ENCODE measurements around the gene SCG5. TPM values are rescaled to one million over a fixed set of nuclear protein-coding genes. Genes with fewer than 3 reads are reported as not detected.

Gene SCG5
- total and polyA plus RNA-seq, 2 donors (not counting 1 experiment from before 2014, with no cell fraction given) = 0.18 TPM; not detected in 1

GRCh38 chr15:32659340-32660155 lies 18.0 kb downstream of the SCG5 start:
- no peak overlapping the region for H2AFZ ChIP-seq (ENCODE audit: insufficient read depth, low read depth, low read length, poor library complexity, severe bottlenecking)
- ATAC-seq (ENCODE audit: low read depth) (no peak), DNase-seq (no peak)
- no peak overlapping the region for H3K9ac ChIP-seq (ENCODE audit: low read length)
- ChIA-PET CTCF (interaction anchor here (0.9 to 5.1 kb wide), 8 partner anchors 10 to 337 kb away, joined by 3 to 37 read pairs (median 8); no protein-coding TSS in a partner anchor), POLR2A (no interaction called here)
- H3K9me3 Mint-ChIP-seq (ENCODE audit: insufficient read depth) = no peaks in the 10 kb centered on the region
- no peak overlapping the region for H3K27ac Mint-ChIP-seq
- intact Hi-C loops (cut with micrococcal nuclease) = loop anchor here (10.0 kb wide), 1 partner anchor 185 kb away; no protein-coding TSS in a partner anchor
- H3K36me3 ChIP-seq (replicated peaks in 1 of 2; ENCODE audit: control extremely low read depth in 1 of 2, control insufficient read depth in 1 of 2, extremely low read depth in 1 of 2, insufficient read depth in 2 of 2, low read length in 1 of 2) = no peaks in the 10 kb centered on the region
- H3K4me3 Mint-ChIP-seq = no peak overlapping the region
- peaks cover 3% of the 10 kb centered on the region for H3K4me1 Mint-ChIP-seq
- H3K27ac ChIP-seq (ENCODE audit: low read length in 2 of 2) = no peak overlapping the region
- no peak overlapping the region for H3K4me3 ChIP-seq (ENCODE audit: control extremely low read depth in 1 of 5, extremely low read depth in 1 of 5, insufficient read depth in 1 of 5, low read depth in 2 of 5, low read length in 4 of 5)
- TF ChIP-seq EZH2 (IDR thresholded peaks at IDR 0.05; ENCODE audit: borderline replicate concordance, insufficient read depth, low read depth, low read length, poor library complexity, severe bottlenecking) = no peak
- TF ChIP-seq, protein P1, sequence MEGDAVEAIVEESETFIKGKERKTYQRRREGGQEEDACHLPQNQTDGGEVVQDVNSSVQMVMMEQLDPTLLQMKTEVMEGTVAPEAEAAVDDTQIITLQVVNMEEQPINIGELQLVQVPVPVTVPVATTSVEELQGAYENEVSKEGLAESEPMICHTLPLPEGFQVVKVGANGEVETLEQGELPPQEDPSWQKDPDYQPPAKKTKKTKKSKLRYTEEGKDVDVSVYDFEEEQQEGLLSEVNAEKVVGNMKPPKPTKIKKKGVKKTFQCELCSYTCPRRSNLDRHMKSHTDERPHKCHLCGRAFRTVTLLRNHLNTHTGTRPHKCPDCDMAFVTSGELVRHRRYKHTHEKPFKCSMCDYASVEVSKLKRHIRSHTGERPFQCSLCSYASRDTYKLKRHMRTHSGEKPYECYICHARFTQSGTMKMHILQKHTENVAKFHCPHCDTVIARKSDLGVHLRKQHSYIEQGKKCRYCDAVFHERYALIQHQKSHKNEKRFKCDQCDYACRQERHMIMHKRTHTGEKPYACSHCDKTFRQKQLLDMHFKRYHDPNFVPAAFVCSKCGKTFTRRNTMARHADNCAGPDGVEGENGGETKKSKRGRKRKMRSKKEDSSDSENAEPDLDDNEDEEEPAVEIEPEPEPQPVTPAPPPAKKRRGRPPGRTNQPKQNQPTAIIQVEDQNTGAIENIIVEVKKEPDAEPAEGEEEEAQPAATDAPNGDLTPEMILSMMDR (IDR thresholded peaks at IDR 0.05) = no peak
- H3K9me3 ChIP-seq (ENCODE audit: control extremely low read depth in 1 of 3, control insufficient read depth in 2 of 3, insufficient read depth in 1 of 3, low read length in 2 of 3) = no peaks in the 10 kb centered on the region
- H4K20me1 ChIP-seq (ENCODE audit: control insufficient read depth, insufficient read depth, low read length, poor library complexity, severe bottlenecking) = no peaks in the 10 kb centered on the region
- 86% methylated on average over 4 of the region's 6 CpGs for WGBS (ENCODE audit: insufficient coverage)
- H3K79me2 ChIP-seq (ENCODE audit: control insufficient read depth, insufficient read depth, low read length) = no peaks in the 10 kb centered on the region
- H3K27me3 Mint-ChIP-seq = no peaks in the 10 kb centered on the region
- H3K4me2 ChIP-seq (replicated peaks; ENCODE audit: low read depth, low read length, poor library complexity, severe bottlenecking) = no peak overlapping the region
- H3K27me3 ChIP-seq (replicated peaks in 1 of 4; ENCODE audit: control extremely low read depth in 1 of 4, control insufficient read depth in 3 of 4, insufficient read depth in 4 of 4, low read length in 3 of 4) = no peaks in the 10 kb centered on the region
- no peaks in the 10 kb centered on the region for H3K4me1 ChIP-seq (ENCODE audit: control insufficient read depth in 2 of 2, insufficient read depth in 2 of 2, low read length in 2 of 2)

DNA sequence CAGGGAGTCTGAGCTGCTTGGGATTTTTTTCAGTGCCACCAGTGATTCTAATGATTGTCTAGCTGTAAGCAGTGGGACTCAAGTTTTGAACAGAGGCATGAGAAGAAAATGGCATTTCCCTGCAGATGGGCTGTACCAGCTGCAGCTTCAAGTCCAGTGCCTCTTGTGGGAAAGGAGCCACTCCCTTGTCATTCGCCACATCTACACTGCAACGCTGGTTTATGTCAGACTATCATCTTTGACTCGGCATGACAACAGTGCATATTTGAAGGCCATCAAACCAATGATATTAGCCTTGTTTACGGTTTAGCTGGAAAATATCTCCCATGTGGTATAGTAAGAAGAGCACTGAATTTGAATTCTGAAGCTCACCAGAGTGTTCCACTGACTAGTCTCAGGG lies 22.2 kb downstream of the SCG5 start:
- H3K9ac ChIP-seq (ENCODE audit: low read length) = no peak overlapping the region
- no peak overlapping the region for H3K4me3 Mint-ChIP-seq
- TF ChIP-seq, protein P1 (IDR thresholded peaks at IDR 0.05) = no peak
- no peak for TF ChIP-seq EZH2 (IDR thresholded peaks at IDR 0.05; ENCODE audit: borderline replicate concordance, insufficient read depth, low read depth, low read length, poor library complexity, severe bottlenecking)
- H3K27ac Mint-ChIP-seq = no peak overlapping the region
- no peak for ATAC-seq (ENCODE audit: low read depth)
- intact Hi-C loops (cut with micrococcal nuclease) = loop anchor here (10.0 kb wide), 1 partner anchor 181 kb away; no protein-coding TSS in a partner anchor
- H3K4me3 ChIP-seq (ENCODE audit: control extremely low read depth in 1 of 5, extremely low read depth in 1 of 5, insufficient read depth in 1 of 5, low read depth in 2 of 5, low read length in 4 of 5) = no peak overlapping the region
- no peaks in the 10 kb centered on the region for H3K9me3 Mint-ChIP-seq (ENCODE audit: insufficient read depth)
- H3K36me3 ChIP-seq (replicated peaks in 1 of 2; ENCODE audit: control extremely low read depth in 1 of 2, control insufficient read depth in 1 of 2, extremely low read depth in 1 of 2, insufficient read depth in 2 of 2, low read length in 1 of 2) = no peaks in the 10 kb centered on the region
- POLR2A ChIA-PET = no interaction called here
- WGBS (ENCODE audit: insufficient coverage) = 93% methylated on average over 3 of the region's 4 CpGs
- no peaks in the 10 kb centered on the region for H3K27me3 ChIP-seq (replicated peaks in 1 of 4; ENCODE audit: control extremely low read depth in 1 of 4, control insufficient read depth in 3 of 4, insufficient read depth in 4 of 4, low read length in 3 of 4)
- no peaks in the 10 kb centered on the region for H3K79me2 ChIP-seq (ENCODE audit: control insufficient read depth, insufficient read depth, low read length)
- no peak overlapping the region for H2AFZ ChIP-seq (ENCODE audit: insufficient read depth, low read depth, low read length, poor library complexity, severe bottlenecking)
- no peak overlapping the region for H3K4me2 ChIP-seq (replicated peaks; ENCODE audit: low read depth, low read length, poor library complexity, severe bottlenecking)
- CTCF ChIA-PET = interaction anchor here (0.7 to 6.0 kb wide), 17 partner anchors 8 to 1037 kb away, joined by 3 to 177 read pairs (median 12); no protein-coding TSS in a partner anchor
- DNase-seq = no peak
- no peaks in the 10 kb centered on the region for H3K4me1 Mint-ChIP-seq
- no peaks in the 10 kb centered on the region for H4K20me1 ChIP-seq (ENCODE audit: control insufficient read depth, insufficient read depth, low read length, poor library complexity, severe bottlenecking)
- no peak overlapping the region for H3K27ac ChIP-seq (ENCODE audit: low read length in 2 of 2)
- no peaks in the 10 kb centered on the region for H3K27me3 Mint-ChIP-seq
- H3K9me3 ChIP-seq (ENCODE audit: control extremely low read depth in 1 of 3, control insufficient read depth in 2 of 3, insufficient read depth in 1 of 3, low read length in 2 of 3) = no peaks in the 10 kb centered on the region
- H3K4me1 ChIP-seq (ENCODE audit: control insufficient read depth in 2 of 2, insufficient read depth in 2 of 2, low read length in 2 of 2) = no peaks in the 10 kb centered on the region
